H1 (cell line): ENCODE results near the gene CRBN. TPM values are rescaled to one million over a fixed set of nuclear protein-coding genes. Genes with fewer than 3 reads are reported as not detected.

Experiments used
- polyA plus RNA-seq, 7 experiments: library from polyadenylated mRNA; depleted of rRNA in 3 of 7; stranded (reverse) in 5 of 7; unstranded in 2 of 7; fragments of >200 nt in 5 of 7; fragments of 200-250 nt in 2 of 7; gene quantifications; 1 replicate in 5 of 7; 2 replicates in 1 of 7; 4 replicates in 1 of 7; pipeline versions ENCODE4 v1.2.1 to v1.2.3, GENCODE V29; 2011 to 2013; ENCODE audit warnings: missing spikeins in 2 of 7, mixed read lengths in 2 of 7
- small RNA-seq: library from polyadenylated mRNA; stranded (forward); fragments of <200 nt; extraction: miRNeasy Mini kit (QIAGEN cat#:217004); gene quantifications from one replicate; pipeline ENCODE3, GENCODE V24; 2013; ENCODE audit not compliant: insufficient read depth
- total RNA-seq: library from RNA; stranded (reverse); fragmentation: NEBNext Ultra II Directional; extraction: Animal tissue kit (Norgen Biotek cat#: 25700); gene quantifications from 2 replicates; pipeline ENCODE4 v1.2.1, GENCODE V29; 2021

The CRBN gene
- total and polyA plus RNA-seq, 2 of the 8 experiments (the other 6 are each of a cell fraction or from before 2014, with no cell fraction given) = 13.4 to 30.3 TPM

Small RNA genes within 50 kb of the gene (small RNA-seq; reads per million reads assigned to genes)
- not detected for gene RF00416

Other genes starting within 250 kb of the CRBN start
- not detected in 2 replicates for gene IL5RA, start 69.3 kb downstream of the CRBN start, total RNA-seq
- gene IL5RA, start 69.3 kb downstream of the CRBN start, polyA plus RNA-seq (2011; rRNA removed) = not detected in 2 replicates
- 31.0 and 33.1 TPM in 2 replicates for gene TRNT1, start 52.8 kb downstream of the CRBN start, total RNA-seq
- 6.5 and 7.2 TPM in 2 replicates for gene TRNT1, start 52.8 kb downstream of the CRBN start, polyA plus RNA-seq (2011; rRNA removed)